Activated T-cell treated with anti-CD3 and anti-CD28 coated beads for 24 hours (primary cell): ENCODE measurements around the gene GCC1.
"Not testable (repeated sequence)": the region's sequence is repeated elsewhere in the genome, so short reads cannot be mapped to it uniquely, and the experiment has no call there.

Source experiments
- DNase-seq: peaks from one replicate; pipeline ENCODE4 v3.0.0-alpha.2; 2020; ENCODE audit warnings: low read depth

The GCC1 gene

GRCh38 chr7:127589896-127590295, 4.5 kb upstream of the GCC1 start:
- DNase-seq = no peak

GRCh38 chr7:127588697-127589482, 3.5 kb upstream of the GCC1 start:
- no peak for DNase-seq

GRCh38 chr7:127588019-127588696, 2.8 kb upstream of the GCC1 start, which contains the start of gene ARF5:
Gene ARF5, plus strand, starts transcription at chr7:127588411. Its CDS starts 88 bp downstream, at chr7:127588499.
- DNase-seq = peak; percentile 87

GRCh38 chr7:127587663-127588018, 2.2 kb upstream of the GCC1 start:
- no peak for DNase-seq

GRCh38 chr7:127586346-127586745, 950 bp upstream of the GCC1 start:
- no peak for DNase-seq

GRCh38 chr7:127584648-127585043, 750 bp downstream of the GCC1 start:
- DNase-seq = no peak

GRCh38 chr7:127582361-127582760, 3.0 kb downstream of the GCC1 start:
- DNase-seq = no peak

GRCh38 chr7:127581716-127582115, 3.7 kb downstream of the GCC1 start:
- DNase-seq = no peak

GRCh38 chr7:127580612-127581011, 4.8 kb downstream of the GCC1 start:
- DNase-seq = no peak

- no peak for DNase-seq
Measured at GRCh38 chr7:127578711-127579275, 6.6 kb downstream of the GCC1 start.

- DNase-seq = no peak
Measured at GRCh38 chr7:127578036-127578684, 7.2 kb downstream of the GCC1 start.

GRCh38 chr7:127571741-127572505, 13.5 kb downstream of the GCC1 start:
- no peak for DNase-seq

- DNase-seq = not testable (repeated sequence)
Measured at GRCh38 chr7:127568034-127568433, 17.4 kb downstream of the GCC1 start.

GRCh38 chr7:127566242-127566641, 19.2 kb downstream of the GCC1 start:
- no peak for DNase-seq

- no peak for DNase-seq
Measured at GRCh38 chr7:127557803-127558202, 27.6 kb downstream of the GCC1 start.

GRCh38 chr7:127556404-127556803, 29.0 kb downstream of the GCC1 start:
- DNase-seq = no peak

GRCh38 chr7:127551941-127552340, 33.5 kb downstream of the GCC1 start:
- no peak for DNase-seq

GRCh38 chr7:127550247-127550646, 35.1 kb downstream of the GCC1 start:
- DNase-seq = no peak

GRCh38 chr7:127546313-127546712, 39.1 kb downstream of the GCC1 start:
- DNase-seq = no peak

GRCh38 chr7:127541548-127541947, 43.8 kb downstream of the GCC1 start:
- no peak for DNase-seq

GRCh38 chr7:127540461-127540860, 44.9 kb downstream of the GCC1 start:
- not testable (repeated sequence) for DNase-seq

- DNase-seq = no peak
Measured at GRCh38 chr7:127539116-127539515, 46.3 kb downstream of the GCC1 start.
